Omental fat pad (tissue), 4 donors: ENCODE measurements around the gene CHAF1B. TPM values are rescaled to one million over a fixed set of nuclear protein-coding genes. Genes with fewer than 3 reads are reported as not detected.

Experiments
- ATAC-seq: fragments of 150-250 bp; one replicate; pipeline ENCODE4 v1.9.1; 2016; ENCODE audit warnings: mild to moderate bottlenecking, moderate library complexity; ENCODE audit not compliant: low FRiP score
- DNase-seq: peaks from one replicate; pipeline ENCODE4 v3.0.0-alpha.2; 2019; ENCODE audit warnings: low spot score
- total RNA-seq, 4 donors: library from RNA; depleted of rRNA; stranded (reverse); fragments of >200 nt; gene quantifications; one replicate each; pipeline ENCODE4 v1.1.0, GENCODE V29; 2016
- TF ChIP-seq, protein P1 (sequence below), 3 donors: fragments of 450-650 bp; IDR thresholded peaks; one replicate each; pipeline ENCODE4 v1.5.1; 2016 to 2017; ENCODE audit warnings: antibody characterized with exemption in 3 of 3, mild to moderate bottlenecking in 3 of 3, moderate library complexity in 2 of 3

The CHAF1B gene
- total RNA-seq, 4 donors from 2014 or later: 0.75 to 1.3 (median 1.0) TPM

GRCh38 chr21:36460866-36461265 is 75.7 kb downstream of the CHAF1B start:
- TF ChIP-seq, protein P1, sequence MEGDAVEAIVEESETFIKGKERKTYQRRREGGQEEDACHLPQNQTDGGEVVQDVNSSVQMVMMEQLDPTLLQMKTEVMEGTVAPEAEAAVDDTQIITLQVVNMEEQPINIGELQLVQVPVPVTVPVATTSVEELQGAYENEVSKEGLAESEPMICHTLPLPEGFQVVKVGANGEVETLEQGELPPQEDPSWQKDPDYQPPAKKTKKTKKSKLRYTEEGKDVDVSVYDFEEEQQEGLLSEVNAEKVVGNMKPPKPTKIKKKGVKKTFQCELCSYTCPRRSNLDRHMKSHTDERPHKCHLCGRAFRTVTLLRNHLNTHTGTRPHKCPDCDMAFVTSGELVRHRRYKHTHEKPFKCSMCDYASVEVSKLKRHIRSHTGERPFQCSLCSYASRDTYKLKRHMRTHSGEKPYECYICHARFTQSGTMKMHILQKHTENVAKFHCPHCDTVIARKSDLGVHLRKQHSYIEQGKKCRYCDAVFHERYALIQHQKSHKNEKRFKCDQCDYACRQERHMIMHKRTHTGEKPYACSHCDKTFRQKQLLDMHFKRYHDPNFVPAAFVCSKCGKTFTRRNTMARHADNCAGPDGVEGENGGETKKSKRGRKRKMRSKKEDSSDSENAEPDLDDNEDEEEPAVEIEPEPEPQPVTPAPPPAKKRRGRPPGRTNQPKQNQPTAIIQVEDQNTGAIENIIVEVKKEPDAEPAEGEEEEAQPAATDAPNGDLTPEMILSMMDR (IDR thresholded peaks at IDR 0.05): no peak
- DNase-seq: no peak
- ATAC-seq: no peak

GRCh38 chr21:36461277-36461917 is 76.2 kb downstream of the CHAF1B start:
- TF ChIP-seq, protein P1 (IDR thresholded peaks at IDR 0.05): no peak
- ATAC-seq (no peak), DNase-seq (no peak)

DNA sequence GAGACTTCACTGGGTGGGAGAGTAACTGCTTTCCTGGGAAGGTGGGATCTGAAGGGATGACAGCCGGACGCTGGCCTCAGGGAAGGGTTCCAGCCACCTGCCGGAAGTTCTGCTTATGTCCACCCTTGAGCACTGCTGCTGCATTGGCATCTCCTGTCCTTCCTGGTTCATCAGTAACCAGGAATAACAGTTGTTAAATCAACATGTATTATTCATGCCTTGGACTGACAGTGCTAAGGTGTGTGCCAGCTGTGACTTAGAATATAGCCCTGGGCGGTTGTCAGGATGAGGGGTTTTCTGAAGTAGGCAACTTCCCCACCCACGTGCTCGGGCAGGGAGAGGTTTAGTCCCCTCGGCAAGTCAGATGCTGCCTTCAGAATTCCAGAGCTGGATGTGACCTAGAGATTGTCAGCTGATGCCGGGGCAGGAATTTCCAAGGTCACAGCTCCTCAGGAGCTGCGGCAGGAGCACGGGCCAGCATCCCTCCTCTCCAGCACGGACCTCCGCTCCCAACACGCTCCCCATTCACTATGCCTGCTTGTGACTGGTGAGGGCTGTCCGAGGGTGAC is 76.8 kb downstream of the CHAF1B start:
- DNase-seq (no peak), ATAC-seq (no peak)
- TF ChIP-seq, protein P1 (IDR thresholded peaks at IDR 0.05): no peak

DNA sequence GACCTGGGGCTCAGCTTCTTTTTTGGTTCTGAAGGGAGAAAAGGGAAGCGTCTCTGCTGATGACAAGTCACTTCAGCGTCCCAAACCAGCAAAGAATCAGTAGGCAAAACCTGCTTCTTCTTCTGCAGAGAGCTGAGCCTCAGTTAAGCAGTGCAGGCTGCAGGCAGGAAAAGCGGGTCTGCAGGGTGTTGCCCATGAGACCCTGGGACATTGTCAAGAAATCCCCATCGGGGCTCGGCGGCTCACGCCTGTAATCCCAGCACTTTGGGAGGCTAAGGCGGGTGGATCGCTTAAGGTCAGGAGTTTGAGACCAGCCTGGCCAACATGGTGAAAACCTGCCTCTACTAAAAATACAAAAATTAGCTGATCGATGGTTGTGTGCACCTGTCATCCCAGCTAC is 78.0 kb downstream of the CHAF1B start:
- TF ChIP-seq, protein P1 (IDR thresholded peaks at IDR 0.05): no peak
- no peak for DNase-seq
- no peak for ATAC-seq

GRCh38 chr21:36463991-36464390 is 78.8 kb downstream of the CHAF1B start:
- DNase-seq (no peak), ATAC-seq (no peak)
- TF ChIP-seq, protein P1 (IDR thresholded peaks at IDR 0.05): no peak

GRCh38 chr21:36464590-36464989 is 79.4 kb downstream of the CHAF1B start:
- ATAC-seq (no peak), DNase-seq (no peak)
- TF ChIP-seq, protein P1 (IDR thresholded peaks at IDR 0.05): no peak

GRCh38 chr21:36465478-36465877 is 80.3 kb downstream of the CHAF1B start:
- ATAC-seq (no peak), DNase-seq (no peak)
- TF ChIP-seq, protein P1 (IDR thresholded peaks at IDR 0.05): no peak
